ENCODE results near the gene FNDC3B. TPM values are rescaled to one million over a fixed set of nuclear protein-coding genes. Genes with fewer than 3 reads are reported as not detected.

FNDC3B gene
- total and polyA plus RNA-seq, 5 donors from 2014 or later = 6.8 to 31.8 (median 11.7) TPM

- H3K27me3 Mint-ChIP-seq = peaks cover 10% of the 10 kb centered on the region
- no peak overlapping the region for H3K27ac Mint-ChIP-seq
- no peak for ATAC-seq (ENCODE audit: low read depth in 2 of 2)
Observed at GRCh38 chr3:172407872-172408271, 368.5 kb downstream of the FNDC3B start.

GRCh38 chr3:172410702-172411477, 371.5 kb downstream of the FNDC3B start:
- no peak for DNase-seq
- Histone ChIP-seq H3K4me3 (ENCODE audit: low read depth, low read length) (no peak overlapping the region), H3K36me3 (ENCODE audit: control insufficient read depth, insufficient read depth, low read length) (no peaks in the 10 kb centered on the region), H3K4me1 (ENCODE audit: control insufficient read depth, insufficient read depth, low read length, poor library complexity, severe bottlenecking) (no peaks in the 10 kb centered on the region), H3K9me3 (ENCODE audit: control insufficient read depth in 2 of 2, low read length in 2 of 2) (no peaks in the 10 kb centered on the region), H3K27ac (ENCODE audit: insufficient read depth, low read length, poor library complexity, severe bottlenecking) (no peak overlapping the region), H3K27me3 (ENCODE audit: control insufficient read depth, insufficient read depth, low read length) (peaks cover 6% of the 10 kb centered on the region)
- Mint-ChIP-seq H3K4me3 (no peak overlapping the region), H3K4me1 (no peaks in the 10 kb centered on the region), H3K9me3 (peaks cover 0 to 5% (median 2%) of the 10 kb centered on the region in 7 donors), H3K27me3 (peaks cover 28% of the 10 kb centered on the region), H3K36me3 (no peaks in the 10 kb centered on the region), H3K27ac (no peak overlapping the region)
- ATAC-seq (ENCODE audit: low read depth in 2 of 2) = no peak

More at GRCh38 chr3:172407872-172408271, 368.5 kb downstream of the FNDC3B start:
- Histone ChIP-seq H3K4me3 (ENCODE audit: low read depth, low read length) (no peak overlapping the region), H3K9me3 (ENCODE audit: control insufficient read depth in 2 of 2, low read length in 2 of 2) (no peaks in the 10 kb centered on the region), H3K36me3 (ENCODE audit: control insufficient read depth, insufficient read depth, low read length) (no peaks in the 10 kb centered on the region), H3K4me1 (ENCODE audit: control insufficient read depth, insufficient read depth, low read length, poor library complexity, severe bottlenecking) (no peaks in the 10 kb centered on the region), H3K27me3 (ENCODE audit: control insufficient read depth, insufficient read depth, low read length) (peaks cover 3% of the 10 kb centered on the region), H3K27ac (ENCODE audit: insufficient read depth, low read length, poor library complexity, severe bottlenecking) (no peak overlapping the region)
- Mint-ChIP-seq H3K36me3 (no peaks in the 10 kb centered on the region), H3K9me3 (peaks cover 0 to 6% (median 0%) of the 10 kb centered on the region in 7 donors), H3K4me1 (no peaks in the 10 kb centered on the region), H3K4me3 (no peak overlapping the region)
- DNase-seq = no peak

- Histone ChIP-seq H3K9me3 (ENCODE audit: control insufficient read depth in 2 of 2, low read length in 2 of 2) (no peaks in the 10 kb centered on the region), H3K36me3 (ENCODE audit: control insufficient read depth, insufficient read depth, low read length) (no peaks in the 10 kb centered on the region), H3K27me3 (ENCODE audit: control insufficient read depth, insufficient read depth, low read length) (peaks cover 5% of the 10 kb centered on the region), H3K4me1 (ENCODE audit: control insufficient read depth, insufficient read depth, low read length, poor library complexity, severe bottlenecking) (no peaks in the 10 kb centered on the region), H3K4me3 (ENCODE audit: low read depth, low read length) (no peak overlapping the region), H3K27ac (ENCODE audit: insufficient read depth, low read length, poor library complexity, severe bottlenecking) (no peak overlapping the region)
- no peak overlapping the region for H3K4me3 Mint-ChIP-seq
- no peaks in the 10 kb centered on the region for H3K36me3 Mint-ChIP-seq
- DNase-seq = no peak
- H3K9me3 Mint-ChIP-seq = peaks cover 0 to 5% (median 2%) of the 10 kb centered on the region in 7 donors
- H3K27me3 Mint-ChIP-seq = peaks cover 32% of the 10 kb centered on the region
- no peaks in the 10 kb centered on the region for H3K4me1 Mint-ChIP-seq
- no peak for ATAC-seq (ENCODE audit: low read depth in 2 of 2)
- no peak overlapping the region for H3K27ac Mint-ChIP-seq
Observed at GRCh38 chr3:172411478-172411947, 372.1 kb downstream of the FNDC3B start.

- no peak overlapping the region for H3K4me3 ChIP-seq (ENCODE audit: low read depth, low read length)
- no peaks in the 10 kb centered on the region for H3K36me3 Mint-ChIP-seq
- H3K4me1 Mint-ChIP-seq = no peaks in the 10 kb centered on the region
- no peak overlapping the region for H3K4me3 Mint-ChIP-seq
- peaks cover 0 to 5% (median 2%) of the 10 kb centered on the region in 7 donors for H3K9me3 Mint-ChIP-seq
- peaks cover 9% of the 10 kb centered on the region for H3K27me3 ChIP-seq (ENCODE audit: control insufficient read depth, insufficient read depth, low read length)
- H3K27ac ChIP-seq (ENCODE audit: insufficient read depth, low read length, poor library complexity, severe bottlenecking) = no peak overlapping the region
- H3K36me3 ChIP-seq (ENCODE audit: control insufficient read depth, insufficient read depth, low read length) = no peaks in the 10 kb centered on the region
- H3K27me3 Mint-ChIP-seq = peaks cover 49% of the 10 kb centered on the region
- DNase-seq = no peak
- no peak for ATAC-seq (ENCODE audit: low read depth in 2 of 2)
- H3K4me1 ChIP-seq (ENCODE audit: control insufficient read depth, insufficient read depth, low read length, poor library complexity, severe bottlenecking) = no peaks in the 10 kb centered on the region
- H3K27ac Mint-ChIP-seq = no peak overlapping the region
- no peaks in the 10 kb centered on the region for H3K9me3 ChIP-seq (ENCODE audit: control insufficient read depth in 2 of 2, low read length in 2 of 2)
Observed at GRCh38 chr3:172415323-172415722, 375.9 kb downstream of the FNDC3B start.

GRCh38 chr3:172437713-172438112, 398.3 kb downstream of the FNDC3B start:
- H3K27me3 Mint-ChIP-seq = peaks cover 64% of the 10 kb centered on the region

GRCh38 chr3:172438186-172438585, 398.8 kb downstream of the FNDC3B start:
- Histone ChIP-seq H3K4me3 (ENCODE audit: low read depth, low read length) (no peak overlapping the region), H3K9me3 (ENCODE audit: control insufficient read depth in 2 of 2, low read length in 2 of 2) (peaks cover 0 to 4% of the 10 kb centered on the region in 2 experiments), H3K36me3 (ENCODE audit: control insufficient read depth, insufficient read depth, low read length) (no peaks in the 10 kb centered on the region), H3K4me1 (ENCODE audit: control insufficient read depth, insufficient read depth, low read length, poor library complexity, severe bottlenecking) (no peaks in the 10 kb centered on the region), H3K27ac (ENCODE audit: insufficient read depth, low read length, poor library complexity, severe bottlenecking) (no peak overlapping the region), H3K27me3 (ENCODE audit: control insufficient read depth, insufficient read depth, low read length) (peaks cover 18% of the 10 kb centered on the region)
- Mint-ChIP-seq H3K27ac (no peak overlapping the region), H3K4me3 (no peak overlapping the region), H3K4me1 (no peaks in the 10 kb centered on the region), H3K27me3 (peaks cover 66% of the 10 kb centered on the region), H3K36me3 (no peaks in the 10 kb centered on the region), H3K9me3 (peaks cover 0 to 9% (median 3%) of the 10 kb centered on the region in 7 donors)
- no peak for ATAC-seq (ENCODE audit: low read depth in 2 of 2)
- no peak for DNase-seq

More at GRCh38 chr3:172437713-172438112, 398.3 kb downstream of the FNDC3B start:
- no peaks in the 10 kb centered on the region for H3K4me1 Mint-ChIP-seq
- H3K9me3 Mint-ChIP-seq = peaks cover 0 to 9% (median 3%) of the 10 kb centered on the region in 7 donors
- DNase-seq (no peak), ATAC-seq (ENCODE audit: low read depth in 2 of 2) (no peak)
- H3K4me3 ChIP-seq (ENCODE audit: low read depth, low read length) = no peak overlapping the region
- no peak overlapping the region for H3K27ac ChIP-seq (ENCODE audit: insufficient read depth, low read length, poor library complexity, severe bottlenecking)
- no peak overlapping the region for H3K4me3 Mint-ChIP-seq
- peaks cover 15% of the 10 kb centered on the region for H3K27me3 ChIP-seq (ENCODE audit: control insufficient read depth, insufficient read depth, low read length)
- H3K27ac Mint-ChIP-seq = no peak overlapping the region
- H3K36me3 ChIP-seq (ENCODE audit: control insufficient read depth, insufficient read depth, low read length) = no peaks in the 10 kb centered on the region
- H3K36me3 Mint-ChIP-seq = no peaks in the 10 kb centered on the region
- no peaks in the 10 kb centered on the region for H3K4me1 ChIP-seq (ENCODE audit: control insufficient read depth, insufficient read depth, low read length, poor library complexity, severe bottlenecking)
- peaks cover 0 to 7% of the 10 kb centered on the region in 2 experiments for H3K9me3 ChIP-seq (ENCODE audit: control insufficient read depth in 2 of 2, low read length in 2 of 2)

GRCh38 chr3:172441581-172441980, 402.2 kb downstream of the FNDC3B start:
- Mint-ChIP-seq H3K36me3 (no peaks in the 10 kb centered on the region), H3K4me1 (no peaks in the 10 kb centered on the region), H3K27ac (no peak overlapping the region), H3K27me3 (peaks cover 73% of the 10 kb centered on the region), H3K9me3 (peaks cover 0 to 5% (median 0%) of the 10 kb centered on the region in 7 donors), H3K4me3 (no peak overlapping the region)
- ATAC-seq (ENCODE audit: low read depth in 2 of 2) = no peak
- Histone ChIP-seq H3K36me3 (ENCODE audit: control insufficient read depth, insufficient read depth, low read length) (no peaks in the 10 kb centered on the region), H3K4me3 (ENCODE audit: low read depth, low read length) (no peak overlapping the region), H3K27ac (ENCODE audit: insufficient read depth, low read length, poor library complexity, severe bottlenecking) (no peak overlapping the region), H3K9me3 (ENCODE audit: control insufficient read depth in 2 of 2, low read length in 2 of 2) (no peaks in the 10 kb centered on the region), H3K4me1 (ENCODE audit: control insufficient read depth, insufficient read depth, low read length, poor library complexity, severe bottlenecking) (no peaks in the 10 kb centered on the region), H3K27me3 (ENCODE audit: control insufficient read depth, insufficient read depth, low read length) (peaks cover 40% of the 10 kb centered on the region)
- DNase-seq = no peak

- Histone ChIP-seq H3K4me3 (ENCODE audit: low read depth, low read length) (no peak overlapping the region), H3K9me3 (ENCODE audit: control insufficient read depth in 2 of 2, low read length in 2 of 2) (no peaks in the 10 kb centered on the region), H3K27me3 (ENCODE audit: control insufficient read depth, insufficient read depth, low read length) (peaks cover 50% of the 10 kb centered on the region), H3K36me3 (ENCODE audit: control insufficient read depth, insufficient read depth, low read length) (no peaks in the 10 kb centered on the region), H3K4me1 (ENCODE audit: control insufficient read depth, insufficient read depth, low read length, poor library complexity, severe bottlenecking) (no peaks in the 10 kb centered on the region), H3K27ac (ENCODE audit: insufficient read depth, low read length, poor library complexity, severe bottlenecking) (no peak overlapping the region)
- peaks cover 0 to 5% (median 0%) of the 10 kb centered on the region in 7 donors for H3K9me3 Mint-ChIP-seq
- no peak for DNase-seq
- H3K27me3 Mint-ChIP-seq = peaks cover 79% of the 10 kb centered on the region
- no peak overlapping the region for H3K27ac Mint-ChIP-seq
- no peak for ATAC-seq (ENCODE audit: low read depth in 2 of 2)
- H3K4me3 Mint-ChIP-seq = no peak overlapping the region
- H3K36me3 Mint-ChIP-seq = no peaks in the 10 kb centered on the region
- peaks cover 5 to 9% (median 7%) of the 10 kb centered on the region in 4 donors for H3K4me1 Mint-ChIP-seq
Observed at GRCh38 chr3:172442606-172443005, 403.2 kb downstream of the FNDC3B start.
